ENCODE results near the gene ADAMTS15.

Gene ADAMTS15

DNA sequence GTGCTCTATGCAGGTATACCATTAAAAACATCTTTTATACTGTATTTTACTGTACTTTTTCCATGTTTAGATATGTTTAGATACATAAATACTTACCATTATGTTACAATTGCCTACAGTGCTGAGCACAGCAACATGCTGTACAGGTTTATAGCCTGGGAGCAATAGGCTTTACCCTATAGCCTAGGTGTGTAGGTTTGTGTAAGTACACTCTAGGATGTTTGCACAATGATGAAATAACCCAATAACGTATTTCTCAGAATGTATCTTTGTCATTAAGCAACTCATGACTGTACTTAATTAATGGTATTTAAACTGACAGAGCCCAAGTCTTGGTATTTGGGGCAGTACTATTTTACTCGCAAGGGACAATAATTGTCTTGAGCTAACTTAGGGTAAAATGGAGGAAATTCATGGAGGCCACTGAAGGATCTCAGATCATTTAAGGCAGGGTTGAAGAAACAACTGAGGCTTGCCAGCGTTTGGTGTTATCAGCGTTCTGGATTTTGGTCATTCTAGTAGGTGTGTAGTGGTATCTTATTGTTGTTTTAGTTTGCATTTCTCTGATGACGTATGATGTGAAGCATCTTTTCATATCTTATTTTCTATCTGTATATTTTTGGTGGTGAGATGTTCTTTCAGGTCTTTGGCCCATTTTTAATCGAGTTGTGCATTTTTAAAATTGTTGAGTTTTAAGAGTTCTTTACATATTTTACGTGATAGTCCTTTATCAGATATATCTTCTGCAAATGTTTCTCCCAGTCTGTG, 42.4 kb downstream of the ADAMTS15 start:
- TF ChIP-seq CTCF (IDR thresholded peaks at IDR 0.05; ENCODE audit: low read length, missing control alignments), result no peak
- no peak for DNase-seq (ENCODE audit: low read depth)
- H3K4me3 ChIP-seq (replicated peaks; ENCODE audit: low read depth, low read length), result no peak overlapping the region

DNA sequence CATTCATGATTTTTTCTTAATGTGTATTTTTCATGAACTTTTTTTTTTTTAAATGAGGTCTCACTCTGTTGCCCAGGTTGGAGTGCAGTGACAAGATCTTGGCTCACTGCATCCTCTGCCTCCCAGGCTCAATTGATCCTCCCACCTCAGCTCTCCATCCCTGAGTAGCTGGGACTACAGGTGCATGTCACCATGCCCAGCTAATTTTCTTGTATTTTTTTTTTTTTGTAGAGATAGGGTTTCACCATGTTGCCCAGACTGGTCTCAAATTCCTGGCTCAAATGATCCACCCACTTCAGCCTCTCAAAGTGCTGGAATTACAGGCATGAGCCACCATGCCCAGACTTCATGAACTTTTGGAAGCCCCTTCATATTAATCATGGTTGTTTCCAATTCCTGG, 49.7 kb downstream of the ADAMTS15 start:
- no peak for DNase-seq (ENCODE audit: low read depth)
- TF ChIP-seq CTCF (IDR thresholded peaks at IDR 0.05; ENCODE audit: low read length, missing control alignments), result no peak
- no peak overlapping the region for H3K4me3 ChIP-seq (replicated peaks; ENCODE audit: low read depth, low read length)

DNA sequence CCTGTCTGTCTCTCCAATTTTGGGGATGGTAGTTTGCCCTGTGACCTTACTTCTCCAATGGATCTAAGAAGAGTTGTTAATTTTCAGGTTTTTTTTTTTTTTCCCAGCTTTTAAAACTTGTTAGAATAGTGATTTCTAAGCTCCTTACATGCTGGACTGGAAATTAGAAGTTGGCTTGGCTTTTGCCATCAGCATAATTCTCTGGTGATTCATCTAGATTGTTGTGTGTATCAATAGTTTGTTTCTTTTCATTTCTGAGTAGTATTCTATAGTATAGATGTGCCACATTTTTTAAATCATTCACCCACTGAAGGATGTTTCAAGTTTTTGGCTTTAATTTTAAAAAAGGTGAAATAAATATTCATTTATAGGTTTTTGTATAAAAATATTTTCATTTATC, 51.4 kb downstream of the ADAMTS15 start:
- TF ChIP-seq CTCF (IDR thresholded peaks at IDR 0.05; ENCODE audit: low read length, missing control alignments), result no peak
- no peak overlapping the region for H3K4me3 ChIP-seq (replicated peaks; ENCODE audit: low read depth, low read length)
- DNase-seq (ENCODE audit: low read depth), result peak; percentile 31

- no peak for TF ChIP-seq CTCF (IDR thresholded peaks at IDR 0.05; ENCODE audit: low read length, missing control alignments)
- no peak overlapping the region for H3K4me3 ChIP-seq (replicated peaks; ENCODE audit: low read depth, low read length)
- no peak for DNase-seq (ENCODE audit: low read depth)
Measured at GRCh38 chr11:130504317-130504716, 55.9 kb downstream of the ADAMTS15 start.

DNA sequence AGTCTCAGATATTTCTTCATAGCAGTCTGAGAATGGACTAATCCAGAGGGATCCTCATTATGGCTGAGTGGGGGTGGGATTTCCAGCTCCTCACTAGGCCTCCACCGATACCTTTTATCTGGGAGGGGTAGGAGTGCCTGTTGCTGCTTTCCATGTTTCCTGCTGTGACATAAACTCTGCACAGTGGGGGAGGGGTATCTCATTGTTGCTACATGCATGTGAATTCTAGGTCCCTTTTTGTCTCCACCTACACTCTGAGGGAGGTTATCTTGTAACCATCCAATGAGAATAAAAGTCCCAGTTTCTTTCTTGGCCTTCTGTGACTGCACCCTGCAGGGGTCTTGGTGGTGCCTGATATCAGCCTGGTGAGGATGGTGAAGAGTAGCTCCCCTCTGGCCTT, 60.5 kb downstream of the ADAMTS15 start:
- no peak for DNase-seq (ENCODE audit: low read depth)
- no peak overlapping the region for H3K4me3 ChIP-seq (replicated peaks; ENCODE audit: low read depth, low read length)
- no peak for TF ChIP-seq CTCF (IDR thresholded peaks at IDR 0.05; ENCODE audit: low read length, missing control alignments)

- DNase-seq (ENCODE audit: low read depth), result no peak
- no peak for TF ChIP-seq CTCF (IDR thresholded peaks at IDR 0.05; ENCODE audit: low read length, missing control alignments)
- no peak overlapping the region for H3K4me3 ChIP-seq (replicated peaks; ENCODE audit: low read depth, low read length)
Measured at GRCh38 chr11:130509942-130510341, 61.5 kb downstream of the ADAMTS15 start.

DNA sequence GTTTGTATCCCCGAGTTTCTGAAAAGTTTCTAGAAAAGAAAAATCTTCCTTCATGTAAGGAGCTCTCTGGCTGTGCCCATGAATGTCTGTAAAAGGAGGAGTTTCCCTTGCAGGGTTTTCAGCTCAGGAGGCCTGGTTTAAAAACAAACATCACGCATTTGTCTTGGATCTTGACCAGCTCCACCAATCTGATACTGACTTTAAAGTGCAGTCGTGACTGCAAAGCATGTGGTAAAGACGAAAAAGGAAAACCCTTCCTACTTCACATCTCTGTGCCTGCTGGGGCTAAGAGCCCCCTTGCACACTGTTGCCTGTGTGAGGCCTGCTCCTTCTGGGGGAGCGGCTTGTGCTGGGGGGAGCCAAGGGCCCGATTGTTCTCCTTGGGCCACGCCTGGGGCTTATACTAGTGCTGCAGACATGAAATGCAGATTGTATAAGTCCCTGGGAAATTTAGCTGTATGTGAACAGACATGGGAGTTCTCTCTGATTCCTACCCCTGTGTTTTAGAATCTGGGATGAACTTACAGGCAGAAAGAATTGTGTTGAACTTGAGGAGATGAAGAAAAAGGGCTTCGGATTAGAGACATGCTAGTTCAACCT, 62.1 kb downstream of the ADAMTS15 start:
- peak; percentile 69 for DNase-seq (ENCODE audit: low read depth)
- no peak for TF ChIP-seq CTCF (IDR thresholded peaks at IDR 0.05; ENCODE audit: low read length, missing control alignments)
- H3K4me3 ChIP-seq (replicated peaks; ENCODE audit: low read depth, low read length), result no peak overlapping the region
